GM06990 (cell line): ENCODE data around the gene STMND1.

Experiments
- DNase-seq: peaks from one replicate; pipeline ENCODE4 v3.0.0-alpha.2; 2011; ENCODE audit not compliant: insufficient read length; ENCODE audit errors: extremely low read depth
- H3K27me3 ChIP-seq: replicated peaks from 2 replicates; pipeline ENCODE4 v1.6.0; 2011; ENCODE audit warnings: low read length; ENCODE audit not compliant: control insufficient read depth, insufficient read depth
- H3K36me3 ChIP-seq: 2 replicates; pipeline ENCODE4 v1.5.1; 2011; ENCODE audit warnings: low read length; ENCODE audit not compliant: control insufficient read depth, insufficient read depth
- H3K4me3 ChIP-seq: replicated peaks from 2 replicates; pipeline ENCODE4 v1.5.1; 2011; ENCODE audit warnings: low read depth, mild to moderate bottlenecking, control low read depth, low read length
- CTCF ChIP-seq: IDR thresholded peaks from 2 replicates; pipeline ENCODE4 v1.5.1; 2011; ENCODE audit warnings: low read length, control low read depth, mild to moderate bottlenecking, inconsistent platforms; ENCODE audit not compliant: insufficient read depth, poor library complexity, severe bottlenecking

STMND1 gene

GRCh38 chr6:17132967-17133366, 31.1 kb downstream of the STMND1 start:
- Histone ChIP-seq H3K4me3 (no peak overlapping the region), H3K36me3 (no peaks in the 10 kb centered on the region), H3K27me3 (no peaks in the 10 kb centered on the region; the same call in 1 of the 2 replicates)
- TF ChIP-seq CTCF, result no peak
- DNase-seq, result no peak

DNA sequence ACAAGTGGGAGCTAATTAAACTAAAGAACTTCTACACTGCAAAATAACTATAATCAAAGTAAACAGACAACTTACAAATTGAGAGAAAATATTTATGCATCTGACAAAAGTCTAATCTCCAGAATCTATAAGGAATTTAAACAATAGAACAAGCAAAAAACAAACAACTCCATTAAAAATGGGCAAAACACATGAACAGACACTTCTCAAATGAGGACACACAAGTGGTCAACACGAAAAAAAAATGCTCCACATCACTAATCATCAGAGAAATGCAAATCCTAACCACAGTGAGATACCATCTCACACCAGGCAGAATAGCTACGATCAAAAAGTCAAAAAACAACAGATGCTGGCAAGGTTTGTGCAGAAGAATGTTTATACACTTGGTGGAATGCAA, 36.2 kb downstream of the STMND1 start:
- no peak for TF ChIP-seq CTCF
- no peaks in the 10 kb centered on the region for H3K36me3 ChIP-seq
- H3K4me3 ChIP-seq, result no peak overlapping the region
- no peaks in the 10 kb centered on the region for H3K27me3 ChIP-seq
- no peak for DNase-seq

DNA sequence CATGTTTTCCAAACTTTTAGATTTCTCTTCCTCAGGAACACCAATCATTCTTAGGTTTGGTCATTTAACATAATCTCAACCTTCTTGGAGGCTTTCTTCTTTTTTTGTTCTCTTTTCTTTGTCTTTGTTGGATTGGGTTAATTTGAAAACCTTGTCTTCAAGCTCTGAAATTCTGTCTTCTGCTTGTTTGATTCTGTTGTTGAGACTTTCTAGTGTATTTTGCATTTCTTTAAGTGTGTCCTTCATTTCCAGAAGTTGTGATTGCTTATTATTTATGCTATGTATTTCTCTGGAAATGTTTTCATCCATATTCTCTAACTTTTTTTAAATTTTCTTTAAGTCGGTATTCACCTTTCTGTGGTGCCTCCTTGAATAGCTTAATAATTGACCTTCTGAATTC, 42.2 kb downstream of the STMND1 start:
- H3K36me3 ChIP-seq, result no peaks in the 10 kb centered on the region
- H3K27me3 ChIP-seq, result no peaks in the 10 kb centered on the region
- no peak for DNase-seq
- H3K4me3 ChIP-seq, result no peak overlapping the region
- TF ChIP-seq CTCF, result no peak

DNA sequence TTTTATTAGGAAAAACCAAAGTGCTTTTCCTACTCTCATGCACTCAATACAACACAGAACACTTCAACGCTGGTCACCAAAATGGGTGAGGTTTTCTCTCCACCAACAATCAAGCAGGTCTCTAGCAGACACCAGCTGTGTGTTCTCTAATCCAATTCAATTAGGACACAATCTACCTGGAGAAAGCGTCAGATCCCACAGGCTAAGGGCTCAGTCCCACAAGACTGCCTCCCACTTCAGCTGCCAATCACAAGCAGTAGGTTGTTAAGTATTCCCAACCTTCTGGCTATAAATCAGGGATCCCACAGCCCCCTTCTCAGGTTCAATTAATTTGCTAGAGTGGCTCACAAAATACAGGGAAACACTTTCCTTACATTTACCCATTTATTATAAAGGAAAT, 47.7 kb downstream of the STMND1 start:
- no peak for DNase-seq
- Histone ChIP-seq H3K4me3 (no peak overlapping the region), H3K27me3 (no peaks in the 10 kb centered on the region), H3K36me3 (no peaks in the 10 kb centered on the region)
- no peak for TF ChIP-seq CTCF

DNA sequence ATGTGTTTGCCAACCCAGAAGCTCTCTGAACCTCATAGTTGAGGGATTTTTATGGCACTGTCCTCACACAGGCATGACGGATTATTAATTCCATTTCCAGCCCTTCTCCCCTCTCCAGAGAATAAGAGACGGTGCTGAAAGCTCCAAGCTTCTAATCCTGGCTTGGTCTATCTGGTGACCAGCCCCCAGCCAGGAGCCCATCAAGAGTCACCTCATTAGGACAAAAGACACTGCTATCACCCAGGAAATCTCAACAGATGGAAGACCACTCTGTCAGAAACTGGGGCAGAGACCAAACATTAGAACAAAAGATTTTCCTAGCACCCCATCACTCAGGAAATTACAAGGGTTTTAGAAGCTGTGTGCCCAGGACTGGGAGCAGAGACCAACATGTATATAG, 48.2 kb downstream of the STMND1 start:
- DNase-seq, result no peak

More for the DNA sequence above, 48.2 kb downstream of the STMND1 start:
- TF ChIP-seq CTCF, result no peak
- Histone ChIP-seq H3K36me3 (no peaks in the 10 kb centered on the region), H3K4me3 (no peak overlapping the region), H3K27me3 (no peaks in the 10 kb centered on the region)
